Naive thymus-derived CD4-positive, alpha-beta T cell (primary cell): ENCODE data around the gene UFSP1. TPM values are rescaled to one million over a fixed set of nuclear protein-coding genes. Genes with fewer than 3 reads are reported as not detected.

Experiments
- ATAC-seq: fragments of 150-1000 bp; cut with Tn5 transposase; 2 replicates; pipeline ENCODE4 v1.10.0; 2021; ENCODE audit warnings: mild to moderate bottlenecking, moderate library complexity
- CTCF ChIA-PET: fragments of 350-600 bp; sonication (Branson Sonifier 250); formaldehyde crosslinking; loops from one replicate; lab custom pipeline; 2021; ENCODE audit warnings: antibody characterized with exemption; lab: Charles Lee
- POLR2A ChIA-PET: fragments of 350-600 bp; sonication (Branson Sonifier 250); formaldehyde crosslinking; loops from one replicate; lab custom pipeline; 2021; ENCODE audit warnings: antibody characterized with exemption, inconsistent platforms; lab: Charles Lee
- DNase-seq, 9 donors: peaks; one replicate each; pipeline versions ENCODE4 v3.0.0 to v3.0.0-alpha.2; 2020 to 2022; ENCODE audit warnings: mixed read lengths in 1 of 9
- H3K27ac ChIP-seq: one replicate; pipeline ENCODE4 v1.7.0; 2013; ENCODE audit warnings: mild to moderate bottlenecking, low read depth, low read length, moderate library complexity
- H3K27me3 ChIP-seq, 2 donors: one replicate each; pipeline ENCODE4 v1.7.0; 2013; ENCODE audit warnings: low read length in 2 of 2, mild to moderate bottlenecking in 2 of 2, moderate library complexity in 2 of 2; ENCODE audit not compliant: control insufficient read depth in 2 of 2, insufficient read depth in 2 of 2
- H3K36me3 ChIP-seq, 3 experiments: 1 replicate in 2 of 3; 2 replicates in 1 of 3; pipeline ENCODE4 v1.7.0; 2013; ENCODE audit warnings: low read length in 3 of 3, mild to moderate bottlenecking in 3 of 3, moderate library complexity in 1 of 3; ENCODE audit not compliant: insufficient read depth in 3 of 3, control insufficient read depth in 2 of 3
- H3K4me1 ChIP-seq, 2 donors: one replicate each; pipeline ENCODE4 v1.7.0; 2013; ENCODE audit warnings: low read length in 2 of 2, mild to moderate bottlenecking in 2 of 2, moderate library complexity in 1 of 2; ENCODE audit not compliant: control insufficient read depth in 2 of 2, insufficient read depth in 2 of 2
- H3K4me3 ChIP-seq: 2 replicates; pipeline ENCODE4 v1.7.0; 2013; ENCODE audit warnings: mild to moderate bottlenecking, low read length
- H3K9me3 ChIP-seq, 3 experiments: 1 replicate in 2 of 3; 2 replicates in 1 of 3; pipeline ENCODE4 v1.7.0; 2013; ENCODE audit warnings: low read length in 3 of 3; ENCODE audit not compliant: control insufficient read depth in 2 of 3
- H3K27ac Mint-ChIP-seq, 9 donors: one replicate each; pipeline ENCODE4 v1.8.0; 2020 to 2022; ENCODE audit warnings: mixed read lengths in 9 of 9, mild to moderate bottlenecking in 8 of 9, moderate library complexity in 5 of 9, inconsistent platforms in 2 of 9
- H3K27me3 Mint-ChIP-seq, 5 donors: one replicate each; pipeline ENCODE4 v1.8.0; 2021 to 2022; ENCODE audit warnings: mixed read lengths in 5 of 5, mild to moderate bottlenecking in 1 of 5
- H3K36me3 Mint-ChIP-seq, 5 donors: one replicate each; pipeline ENCODE4 v1.8.0; 2020 to 2022; ENCODE audit warnings: mixed read lengths in 5 of 5, mild to moderate bottlenecking in 3 of 5, inconsistent platforms in 1 of 5
- H3K4me1 Mint-ChIP-seq, 7 donors: one replicate each; pipeline ENCODE4 v1.8.0; 2020 to 2022; ENCODE audit warnings: mixed read lengths in 7 of 7, mild to moderate bottlenecking in 3 of 7, inconsistent platforms in 1 of 7
- H3K4me3 Mint-ChIP-seq, 10 donors: one replicate each; pipeline ENCODE4 v1.8.0; 2020 to 2022; ENCODE audit warnings: mild to moderate bottlenecking in 10 of 10, mixed read lengths in 10 of 10, moderate library complexity in 6 of 10, inconsistent platforms in 2 of 10
- H3K9me3 Mint-ChIP-seq, 11 donors: one replicate each; pipeline ENCODE4 v1.8.0; 2020 to 2022; ENCODE audit warnings: mixed read lengths in 11 of 11, mild to moderate bottlenecking in 4 of 11, inconsistent platforms in 1 of 11, moderate library complexity in 1 of 11
- intact Hi-C, 2 donors: fragments of 100-400 bp; cut with micrococcal nuclease; formaldehyde crosslinking; loops; one replicate each; pipeline ENCODE4 v1.15.1; 2023
- polyA plus RNA-seq, 2 donors: library from polyadenylated mRNA; unstranded; fragments of 300-500 nt; fragmentation: Illumina TruSeq; gene quantifications; one replicate each; pipeline ENCODE4 v1.2.3, GENCODE V29; 2021
- total RNA-seq, 6 experiments: library from RNA in 5 of 6; stranded (reverse) in 5 of 6; gene quantifications; 1 replicate in 5 of 6; 2 replicates in 1 of 6; pipeline ENCODE4 v1.2.3 and lab custom pipeline; 2021 to 2026

The UFSP1 gene
- total and polyA plus RNA-seq, 7 experiments from 2014 or later, result 0.99 to 11.1 (median 2.5) TPM

GRCh38 chr7:100866729-100867039 is 22.8 kb downstream of the UFSP1 start:
- POLR2A ChIA-PET, result interaction anchor here (0.6 to 1.2 kb wide), 2 partner anchors 8 to 324 kb away, joined by 3 to 5 read pairs; partner anchors contain the start of gene SRRT
- H3K4me3 Mint-ChIP-seq, result peak overlapping the region; percentile 69 to 92 (median 80)
- H3K27ac ChIP-seq, result peak overlapping the region; percentile 80
- no peaks in the 10 kb centered on the region for H3K9me3 Mint-ChIP-seq
- H3K4me1 Mint-ChIP-seq, result peaks cover 0 to 17% (median 11%) of the 10 kb centered on the region in 7 donors
- H3K4me1 ChIP-seq, result peaks cover 0 to 25% of the 10 kb centered on the region in 2 donors
- H3K9me3 ChIP-seq, result no peaks in the 10 kb centered on the region
- no peak for ATAC-seq
- CTCF ChIA-PET, result no interaction called here
- H3K36me3 Mint-ChIP-seq, result peaks cover 0 to 18% (median 4%) of the 10 kb centered on the region in 5 donors
- DNase-seq, result no peak
- peaks cover 0 to 25% (median 0%) of the 10 kb centered on the region in 3 experiments for H3K36me3 ChIP-seq
- H3K27me3 Mint-ChIP-seq, result no peaks in the 10 kb centered on the region
- intact Hi-C loops, result loop anchor here (1.0 to 5.0 kb wide), 4 partner anchors 9 to 159 kb away; partner anchors contain the start of genes SLC12A9 (in 2 of the 2), POP7 (in 1 of the 2) and SRRT (in 1 of the 2)
- no peaks in the 10 kb centered on the region for H3K27me3 ChIP-seq
- H3K4me3 ChIP-seq, result peak overlapping the region; percentile 46
- peak overlapping the region; percentile 43 to 95 (median 84) for H3K27ac Mint-ChIP-seq

GRCh38 chr7:100865938-100866728 is 23.4 kb downstream of the UFSP1 start:
- Histone ChIP-seq H3K4me1 (peaks cover 0 to 25% of the 10 kb centered on the region in 2 donors), H3K27ac (peak overlapping the region; percentile 80), H3K27me3 (no peaks in the 10 kb centered on the region), H3K36me3 (peaks cover 0 to 30% (median 0%) of the 10 kb centered on the region in 3 experiments), H3K9me3 (no peaks in the 10 kb centered on the region), H3K4me3 (peak overlapping the region; percentile 46)
- intact Hi-C loops, result loop anchor here (1.0 to 5.0 kb wide), 3 partner anchors 13 to 159 kb away; partner anchors contain the start of genes SLC12A9 (in 2 of the 2) and POP7 (in 1 of the 2)
- Mint-ChIP-seq H3K9me3 (no peaks in the 10 kb centered on the region), H3K4me3 (peak overlapping the region; percentile 56 to 92 (median 77)), H3K36me3 (peaks cover 0 to 14% (median 4%) of the 10 kb centered on the region in 5 donors), H3K27ac (peak overlapping the region in 8 of 9 donors; percentile 62 to 95 (median 81)), H3K4me1 (peaks cover 0 to 17% (median 11%) of the 10 kb centered on the region in 7 donors), H3K27me3 (no peaks in the 10 kb centered on the region)
- DNase-seq, result peak in 6 of 9 donors; percentile 31 to 55 (median 44)
- CTCF ChIA-PET, result no interaction called here
- peak; percentile 65 for ATAC-seq
- POLR2A ChIA-PET, result interaction anchor here (0.6 to 1.2 kb wide), 2 partner anchors 9 to 324 kb away, joined by 3 to 5 read pairs; partner anchors contain the start of gene SRRT

DNA sequence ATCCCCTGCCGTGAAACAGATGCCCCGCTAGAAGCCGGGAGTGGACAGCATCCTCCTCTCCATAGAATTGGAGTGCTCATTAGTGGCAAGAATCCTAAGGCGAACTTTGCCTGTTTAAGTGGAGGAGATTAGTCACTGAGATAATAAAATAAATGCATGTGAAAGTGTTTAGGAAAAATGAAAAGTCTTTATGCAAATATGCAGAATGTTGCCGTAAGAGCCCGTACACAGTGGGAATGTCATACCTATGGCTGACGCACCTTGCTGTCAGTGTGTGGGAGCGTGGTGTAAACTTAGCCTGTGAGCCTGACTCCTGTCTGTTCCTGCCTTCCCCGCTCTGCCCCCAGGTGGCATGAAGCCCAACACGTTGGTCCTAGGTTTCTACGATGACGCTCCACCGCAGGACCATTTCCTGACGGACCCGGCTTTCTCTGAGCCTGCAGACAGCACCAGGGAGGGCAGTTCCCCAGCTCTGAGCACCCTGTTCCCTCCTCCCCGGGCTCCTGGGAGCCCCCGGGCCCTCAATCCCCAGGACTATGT is 24.1 kb downstream of the UFSP1 start:
- Mint-ChIP-seq H3K9me3 (no peaks in the 10 kb centered on the region), H3K4me1 (peaks cover 0 to 17% (median 11%) of the 10 kb centered on the region in 7 donors), H3K27me3 (no peaks in the 10 kb centered on the region), H3K4me3 (peak overlapping the region in 7 of 10 donors; percentile 10 to 78 (median 61)), H3K27ac (peak overlapping the region in 7 of 9 donors; percentile 3 to 84 (median 68)), H3K36me3 (peaks cover 0 to 20% (median 9%) of the 10 kb centered on the region in 5 donors)
- Histone ChIP-seq H3K4me1 (peaks cover 0 to 25% of the 10 kb centered on the region in 2 donors), H3K9me3 (no peaks in the 10 kb centered on the region), H3K36me3 (peaks cover 0 to 37% (median under 1%) of the 10 kb centered on the region in 3 experiments), H3K4me3 (no peak overlapping the region), H3K27me3 (no peaks in the 10 kb centered on the region), H3K27ac (peak overlapping the region; percentile 80)
- ATAC-seq (no peak), DNase-seq (no peak)
- intact Hi-C loops, result loop anchor here in 1 of 2 donors (5.0 kb wide), 1 partner anchor 158 kb away; the partner anchor contains the start of gene POP7
- POLR2A ChIA-PET, result interaction anchor here (0.9 kb wide), 1 partner anchor 22 kb away, joined by 3 read pairs; no protein-coding TSS in a partner anchor
- CTCF ChIA-PET, result no interaction called here

GRCh38 chr7:100864263-100864845 is 25.2 kb downstream of the UFSP1 start:
- Histone ChIP-seq H3K9me3 (no peaks in the 10 kb centered on the region), H3K4me3 (no peak overlapping the region), H3K36me3 (peaks cover 0 to 48% (median 5%) of the 10 kb centered on the region in 3 experiments), H3K4me1 (peaks cover 0 to 25% of the 10 kb centered on the region in 2 donors), H3K27ac (no peak overlapping the region), H3K27me3 (no peaks in the 10 kb centered on the region)
- Mint-ChIP-seq H3K36me3 (peaks cover 9 to 27% (median 14%) of the 10 kb centered on the region in 5 donors), H3K27ac (peak overlapping the region in 3 of 9 donors; percentile 19 to 79 (median 52)), H3K4me3 (peak overlapping the region in 1 of 10 donors; percentile 3), H3K9me3 (no peaks in the 10 kb centered on the region), H3K4me1 (peaks cover 0 to 17% (median 11%) of the 10 kb centered on the region in 7 donors), H3K27me3 (no peaks in the 10 kb centered on the region)
- ChIA-PET POLR2A (interaction anchor here (0.9 to 1.4 kb wide), 2 partner anchors 10 to 23 kb away, joined by 3 to 10 read pairs; no protein-coding TSS in a partner anchor), CTCF (interaction anchor here (2.4 kb wide), 1 partner anchor 12 kb away, joined by 13 read pairs; the partner anchor contains the start of gene SLC12A9)
- intact Hi-C loops, result no loop called here
- DNase-seq, result no peak
- ATAC-seq, result no peak

GRCh38 chr7:100863406-100863950 is 26.0 kb downstream of the UFSP1 start:
- no peak overlapping the region for H3K4me3 ChIP-seq
- H3K27me3 ChIP-seq, result no peaks in the 10 kb centered on the region
- H3K4me1 ChIP-seq, result peaks cover 0 to 25% of the 10 kb centered on the region in 2 donors
- peaks cover 9 to 27% (median 14%) of the 10 kb centered on the region in 5 donors for H3K36me3 Mint-ChIP-seq
- no peak overlapping the region for H3K4me3 Mint-ChIP-seq
- no peaks in the 10 kb centered on the region for H3K27me3 Mint-ChIP-seq
- peaks cover 0 to 17% (median 11%) of the 10 kb centered on the region in 7 donors for H3K4me1 Mint-ChIP-seq
- intact Hi-C loops, result no loop called here
- no peak overlapping the region for H3K27ac ChIP-seq
- no peaks in the 10 kb centered on the region for H3K9me3 ChIP-seq
- POLR2A ChIA-PET, result interaction anchor here (1.4 kb wide), 1 partner anchor 10 kb away, joined by 10 read pairs; no protein-coding TSS in a partner anchor
- no peaks in the 10 kb centered on the region for H3K9me3 Mint-ChIP-seq
- peaks cover 0 to 57% (median 5%) of the 10 kb centered on the region in 3 experiments for H3K36me3 ChIP-seq
- no peak for ATAC-seq
- CTCF ChIA-PET, result interaction anchor here (0.7 to 2.4 kb wide), 2 partner anchors 11 to 1229 kb away, joined by 4 to 13 read pairs; partner anchors contain the start of gene SLC12A9
- DNase-seq, result no peak
- H3K27ac Mint-ChIP-seq, result no peak overlapping the region
